Measurements from ENCODE around the gene CCNH. TPM values are rescaled to one million over a fixed set of nuclear protein-coding genes. Genes with fewer than 3 reads are reported as not detected.

Gene CCNH
- total RNA-seq: 20.3 TPM
- long read RNA-seq, transcript CCNH-201 (9 exons, 1,378 nt): major isoform, 18 of 27 reads
- long read RNA-seq, partial matches to known transcripts: 1 of 27 reads
- long read RNA-seq, other reads (novel, unspliced or antisense): 3 of 27 reads

DNA sequence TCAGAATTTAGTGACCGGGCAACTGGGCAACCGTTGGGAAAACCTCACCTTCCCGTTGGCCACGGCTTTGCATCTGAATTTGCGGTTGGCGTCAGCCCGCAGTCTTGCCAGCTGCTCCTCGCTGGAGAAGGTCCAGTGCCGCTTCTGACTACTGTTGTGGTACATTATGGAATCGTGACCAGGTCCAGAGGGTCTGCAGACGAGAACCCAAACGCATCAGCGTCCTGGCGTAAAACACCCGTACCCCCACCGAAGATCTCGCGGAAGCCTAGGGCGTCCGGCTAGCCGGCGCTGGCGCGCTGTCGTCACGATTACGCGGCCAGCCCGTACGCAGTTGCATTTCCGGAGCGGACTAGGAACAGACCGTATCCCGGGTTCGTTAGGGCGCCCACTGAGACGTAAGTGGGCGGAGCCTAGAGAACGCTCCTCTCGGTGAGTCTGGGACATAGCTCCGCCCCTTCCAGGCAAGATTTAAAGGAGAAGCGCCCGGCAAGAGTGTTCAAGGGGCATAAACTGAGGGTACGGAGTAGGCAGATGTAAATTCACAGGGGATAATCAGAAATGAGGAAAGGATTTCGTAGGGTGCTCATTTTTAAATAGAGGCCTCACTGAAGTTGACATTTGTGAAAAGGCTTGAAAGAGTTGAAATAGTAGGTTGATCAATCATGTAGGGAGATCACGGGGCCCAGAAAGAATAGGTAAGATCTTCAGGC, at the start of gene CCNH:
TSS of gene CCNH (minus strand) at position 301 of the 713 bp plus-strand sequence. CDS start at position 165, 136 bp downstream.
- no peak for TF ChIP-seq CTCF (IDR thresholded peaks at IDR 0.05; ENCODE audit: borderline replicate concordance)
- intact Hi-C loops (cut with micrococcal nuclease): no loop called here
- no peaks in the 10 kb centered on the region for H3K9me3 ChIP-seq (replicated peaks)

GRCh38 chr5:87457706-87458105, 45.0 kb upstream of the CCNH start:
- Histone ChIP-seq H3K9me3 (replicated peaks) (peaks cover 14% of the 10 kb centered on the region), H3K36me3 (no peaks in the 10 kb centered on the region), H3K4me1 (no peaks in the 10 kb centered on the region), H3K4me3 (no peak overlapping the region), H3K27me3 (ENCODE audit: low read depth) (no peaks in the 10 kb centered on the region), H3K27ac (replicated peaks) (no peak overlapping the region)
- no peak for DNase-seq
- intact Hi-C loops (cut with micrococcal nuclease): no loop called here
- no peak for TF ChIP-seq CTCF (IDR thresholded peaks at IDR 0.05; ENCODE audit: borderline replicate concordance)

More for the DNA sequence above, at the start of gene CCNH:
- Histone ChIP-seq H3K27ac (replicated peaks) (peak within 1 kb of the TSS; percentile 95), H3K4me1 (peaks cover 34% of the 10 kb centered on the region), H3K4me3 (peak within 1 kb of the TSS; percentile 81), H3K36me3 (peaks cover 20% of the 10 kb centered on the region), H3K27me3 (ENCODE audit: low read depth) (no peaks in the 10 kb centered on the region)
- peak; percentile 97 for DNase-seq

GRCh38 chr5:87453801-87454200, 41.1 kb upstream of the CCNH start:
- intact Hi-C loops (cut with micrococcal nuclease): no loop called here
- no peaks in the 10 kb centered on the region for H3K36me3 ChIP-seq
- H3K4me1 ChIP-seq: no peaks in the 10 kb centered on the region
- no peak for TF ChIP-seq CTCF (IDR thresholded peaks at IDR 0.05; ENCODE audit: borderline replicate concordance)
- no peak overlapping the region for H3K4me3 ChIP-seq
- no peaks in the 10 kb centered on the region for H3K9me3 ChIP-seq (replicated peaks)
- no peaks in the 10 kb centered on the region for H3K27me3 ChIP-seq (ENCODE audit: low read depth)
- no peak overlapping the region for H3K27ac ChIP-seq (replicated peaks)
- no peak for DNase-seq

DNA sequence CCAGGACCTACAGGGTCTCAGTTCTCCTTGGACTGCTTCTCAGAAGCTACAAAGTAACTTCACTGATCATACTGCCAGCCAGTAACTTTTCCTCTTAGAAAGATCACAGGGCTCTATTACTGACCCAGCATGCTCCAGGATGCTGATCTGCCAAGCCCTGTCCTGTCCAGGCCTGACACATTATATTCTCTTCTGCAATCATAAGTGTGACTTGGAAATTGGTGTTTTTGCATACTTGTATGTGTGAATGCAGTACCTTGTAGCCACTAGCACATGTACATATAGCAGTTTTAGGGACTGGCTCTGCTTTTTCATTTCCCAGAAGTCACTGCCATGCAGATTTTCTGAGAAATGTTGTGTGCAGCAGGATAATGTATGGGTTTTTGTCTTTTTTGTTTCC, 40.1 kb upstream of the CCNH start:
- Histone ChIP-seq H3K27me3 (ENCODE audit: low read depth) (no peaks in the 10 kb centered on the region), H3K9me3 (replicated peaks) (no peaks in the 10 kb centered on the region), H3K27ac (replicated peaks) (no peak overlapping the region), H3K36me3 (no peaks in the 10 kb centered on the region), H3K4me3 (no peak overlapping the region), H3K4me1 (no peaks in the 10 kb centered on the region)
- intact Hi-C loops (cut with micrococcal nuclease): no loop called here
- no peak for TF ChIP-seq CTCF (IDR thresholded peaks at IDR 0.05; ENCODE audit: borderline replicate concordance)
- no peak for DNase-seq

GRCh38 chr5:87442419-87442818, 29.7 kb upstream of the CCNH start:
- no peaks in the 10 kb centered on the region for H3K27me3 ChIP-seq (ENCODE audit: low read depth)
- no peaks in the 10 kb centered on the region for H3K36me3 ChIP-seq
- H3K27ac ChIP-seq (replicated peaks): no peak overlapping the region
- no peak for TF ChIP-seq CTCF (IDR thresholded peaks at IDR 0.05; ENCODE audit: borderline replicate concordance)
- DNase-seq: no peak
- no peak overlapping the region for H3K4me3 ChIP-seq
- H3K9me3 ChIP-seq (replicated peaks): peaks cover 4% of the 10 kb centered on the region
- intact Hi-C loops (cut with micrococcal nuclease): no loop called here
- H3K4me1 ChIP-seq: no peaks in the 10 kb centered on the region

Measured in left ventricle myocardium inferior (tissue), 1 donor.